B cell (primary cell): ENCODE results near the gene CHCHD5.

Experiments
- CTCF ChIP-seq: fragments of 200-600 bp; IDR thresholded peaks from one replicate; pipeline ENCODE4 v1.8.0; 2022; ENCODE audit warnings: antibody characterized with exemption, mild to moderate bottlenecking
- EZH2 ChIP-seq: IDR thresholded peaks from 2 replicates; pipeline ENCODE4 v1.6.1; 2012; ENCODE audit warnings: borderline replicate concordance, low read depth, mild to moderate bottlenecking, moderate library complexity, low read length; ENCODE audit not compliant: insufficient read depth, poor library complexity, severe bottlenecking

- TF ChIP-seq CTCF = no peak
- TF ChIP-seq EZH2 = no peak
Measured at GRCh38 chr2:112637289-112637660, 52.9 kb downstream of the CHCHD5 start.
